Measurements from ENCODE around the gene FAM107B. TPM values are rescaled to one million over a fixed set of nuclear protein-coding genes. Genes with fewer than 3 reads are reported as not detected.

The FAM107B gene
- total RNA-seq, 1 donor, result 22.7 TPM

- H3K4me3 ChIP-seq (ENCODE audit: low read depth, low read length), result peak overlapping the region; percentile 71
- TF ChIP-seq, protein P1, sequence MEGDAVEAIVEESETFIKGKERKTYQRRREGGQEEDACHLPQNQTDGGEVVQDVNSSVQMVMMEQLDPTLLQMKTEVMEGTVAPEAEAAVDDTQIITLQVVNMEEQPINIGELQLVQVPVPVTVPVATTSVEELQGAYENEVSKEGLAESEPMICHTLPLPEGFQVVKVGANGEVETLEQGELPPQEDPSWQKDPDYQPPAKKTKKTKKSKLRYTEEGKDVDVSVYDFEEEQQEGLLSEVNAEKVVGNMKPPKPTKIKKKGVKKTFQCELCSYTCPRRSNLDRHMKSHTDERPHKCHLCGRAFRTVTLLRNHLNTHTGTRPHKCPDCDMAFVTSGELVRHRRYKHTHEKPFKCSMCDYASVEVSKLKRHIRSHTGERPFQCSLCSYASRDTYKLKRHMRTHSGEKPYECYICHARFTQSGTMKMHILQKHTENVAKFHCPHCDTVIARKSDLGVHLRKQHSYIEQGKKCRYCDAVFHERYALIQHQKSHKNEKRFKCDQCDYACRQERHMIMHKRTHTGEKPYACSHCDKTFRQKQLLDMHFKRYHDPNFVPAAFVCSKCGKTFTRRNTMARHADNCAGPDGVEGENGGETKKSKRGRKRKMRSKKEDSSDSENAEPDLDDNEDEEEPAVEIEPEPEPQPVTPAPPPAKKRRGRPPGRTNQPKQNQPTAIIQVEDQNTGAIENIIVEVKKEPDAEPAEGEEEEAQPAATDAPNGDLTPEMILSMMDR (IDR thresholded peaks at IDR 0.05; ENCODE audit: insufficient read depth, low read length), result no peak
- peak; percentile 31 for DNase-seq (ENCODE audit: low read depth)
Measured at GRCh38 chr10:14602807-14603533, 171.7 kb downstream of the FAM107B start.

GRCh38 chr10:14601872-14602725 is 172.6 kb downstream of the FAM107B start:
- peak; percentile 5 for DNase-seq (ENCODE audit: low read depth)
- TF ChIP-seq, protein P1 (IDR thresholded peaks at IDR 0.05; ENCODE audit: insufficient read depth, low read length), result no peak
- H3K4me3 ChIP-seq (ENCODE audit: low read depth, low read length), result no peak overlapping the region

DNA sequence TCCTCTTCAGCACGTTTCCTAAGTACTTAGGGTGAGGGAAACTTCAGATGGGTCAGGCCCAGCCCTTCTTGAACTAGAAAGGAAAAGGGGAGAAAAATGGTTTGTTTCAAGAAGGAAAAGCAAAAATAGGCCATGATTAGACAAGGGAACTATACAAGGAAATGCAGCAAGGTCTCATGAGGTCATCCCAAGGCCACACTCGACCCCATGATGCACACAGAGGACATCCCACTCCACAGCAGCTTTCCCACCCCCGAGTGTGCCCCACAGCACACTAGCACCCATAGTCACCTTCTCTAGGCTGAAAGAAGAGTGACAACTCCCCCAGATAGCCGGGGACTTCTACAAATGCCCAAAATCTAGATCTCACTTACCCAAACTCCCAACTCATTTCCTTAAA is 173.4 kb downstream of the FAM107B start:
- TF ChIP-seq, protein P1 (IDR thresholded peaks at IDR 0.05; ENCODE audit: insufficient read depth, low read length), result no peak
- H3K4me3 ChIP-seq (ENCODE audit: low read depth, low read length), result no peak overlapping the region
- DNase-seq (ENCODE audit: low read depth), result no peak

DNA sequence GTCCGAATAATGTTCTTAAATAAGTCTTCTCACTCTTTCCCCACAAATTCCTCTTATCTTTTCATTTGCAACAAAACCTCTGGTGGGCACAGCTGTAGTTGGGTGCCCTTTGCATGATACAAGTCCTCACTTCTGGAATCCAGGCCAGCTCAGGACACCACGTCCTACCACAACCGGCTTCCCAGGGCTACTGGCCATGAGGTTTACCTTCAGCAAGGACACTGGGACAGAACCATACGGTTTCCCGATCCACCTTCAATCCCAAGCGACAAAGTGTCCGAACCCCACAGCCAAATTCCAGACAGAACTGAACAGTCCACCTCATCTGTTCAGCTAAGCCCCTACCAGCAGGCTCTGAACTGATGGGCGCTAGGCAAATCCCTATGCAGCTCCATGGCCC is 174.6 kb downstream of the FAM107B start:
- TF ChIP-seq, protein P1 (IDR thresholded peaks at IDR 0.05; ENCODE audit: insufficient read depth, low read length), result no peak
- no peak for DNase-seq (ENCODE audit: low read depth)
- no peak overlapping the region for H3K4me3 ChIP-seq (ENCODE audit: low read depth, low read length)

- TF ChIP-seq, protein P1 (IDR thresholded peaks at IDR 0.05; ENCODE audit: insufficient read depth, low read length), result no peak
- no peak for DNase-seq (ENCODE audit: low read depth)
- no peak overlapping the region for H3K4me3 ChIP-seq (ENCODE audit: low read depth, low read length)
Measured at GRCh38 chr10:14598809-14599764, 175.6 kb downstream of the FAM107B start.

DNA sequence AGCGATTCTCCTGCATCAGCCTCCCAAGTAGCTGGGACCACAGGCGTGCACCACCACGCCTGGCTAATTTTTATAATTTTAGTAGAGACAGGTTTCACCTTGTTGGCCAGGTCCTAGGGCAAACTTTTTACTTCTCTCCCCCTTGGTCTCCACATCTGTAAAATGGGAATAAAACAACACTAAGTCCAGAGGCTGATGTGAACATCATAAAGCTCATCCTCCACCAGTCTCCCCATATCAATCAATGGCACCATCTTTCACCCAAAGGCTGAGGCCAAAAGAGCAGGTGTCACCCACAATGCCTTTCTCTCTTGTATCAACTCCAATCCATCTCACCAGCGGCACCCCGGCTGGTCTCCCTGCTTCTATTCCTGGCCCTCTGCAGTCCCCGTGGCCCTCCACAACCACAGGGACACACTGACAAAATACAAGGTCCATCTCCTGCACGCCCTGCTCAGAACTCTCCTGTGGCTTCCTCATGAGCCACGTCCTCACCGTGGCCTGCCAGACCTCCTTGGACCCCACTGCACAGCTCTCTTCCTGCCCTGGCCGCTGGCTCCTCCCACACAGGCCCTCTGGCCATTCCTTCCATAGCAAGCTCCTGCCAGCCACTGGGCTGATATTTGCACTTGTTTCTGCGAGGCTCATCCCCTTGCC is 179.0 kb downstream of the FAM107B start:
- TF ChIP-seq, protein P1 (IDR thresholded peaks at IDR 0.05; ENCODE audit: insufficient read depth, low read length), result no peak
- no peak overlapping the region for H3K4me3 ChIP-seq (ENCODE audit: low read depth, low read length)
- DNase-seq (ENCODE audit: low read depth), result no peak
